Activated naive CD8-positive, alpha-beta T cell treated with anti-CD3 and anti-CD28 coated beads, Interleukin-2, amount 10 ng/mL, durations not matched to agents 7 days and 5 days (primary cell): Measurements from ENCODE around the gene HTR4. TPM values are rescaled to one million over a fixed set of nuclear protein-coding genes. Genes with fewer than 3 reads are reported as not detected.

Experiments used
- ATAC-seq: fragments of 150-1000 bp; cut with Tn5 transposase; one replicate; pipeline ENCODE4 v1.10.0; 2021; ENCODE audit warnings: low read depth, moderate library complexity
- POLR2A ChIA-PET: fragments of 350-600 bp; sonication (Branson Sonifier 250); formaldehyde crosslinking; loops from one replicate; lab custom pipeline; 2021; ENCODE audit warnings: antibody characterized with exemption; lab: Charles Lee
- DNase-seq: peaks from one replicate; pipeline ENCODE4 v3.0.0; 2021
- H3K27ac Mint-ChIP-seq: one replicate; pipeline ENCODE4 v1.8.0; 2022; ENCODE audit warnings: mild to moderate bottlenecking, mixed read lengths
- H3K27me3 Mint-ChIP-seq: one replicate; pipeline ENCODE4 v1.8.0; 2022; ENCODE audit warnings: mild to moderate bottlenecking, moderate library complexity, mixed read lengths
- H3K36me3 Mint-ChIP-seq: one replicate; pipeline ENCODE4 v1.8.0; 2021; ENCODE audit warnings: mild to moderate bottlenecking, mixed read lengths
- H3K4me1 Mint-ChIP-seq: one replicate; pipeline ENCODE4 v1.8.0; 2021; ENCODE audit warnings: mixed read lengths
- H3K4me3 Mint-ChIP-seq: one replicate; pipeline ENCODE4 v1.8.0; 2022; ENCODE audit warnings: mild to moderate bottlenecking, moderate library complexity, mixed read lengths
- H3K9me3 Mint-ChIP-seq: one replicate; pipeline ENCODE4 v1.8.0; 2021; ENCODE audit warnings: mixed read lengths
- total RNA-seq, 2 experiments: library from RNA; stranded (reverse); gene quantifications; one replicate each; pipeline ENCODE4 v1.2.3, GENCODE V29; 2021

Gene HTR4
- total RNA-seq, 2 experiments from 2014 or later, result not detected

- peaks cover 22% of the 10 kb centered on the region for H3K27me3 Mint-ChIP-seq
- no peak for DNase-seq
- no peak overlapping the region for H3K4me3 Mint-ChIP-seq
- H3K4me1 Mint-ChIP-seq, result no peaks in the 10 kb centered on the region
- no peak overlapping the region for H3K27ac Mint-ChIP-seq
- peak; percentile 50 for ATAC-seq
- H3K9me3 Mint-ChIP-seq, result no peaks in the 10 kb centered on the region
- H3K36me3 Mint-ChIP-seq, result no peaks in the 10 kb centered on the region
- POLR2A ChIA-PET, result no interaction called here
Measured at GRCh38 chr5:148458036-148458888, 196.1 kb downstream of the HTR4 start.

GRCh38 chr5:148457183-148457620 is 197.1 kb downstream of the HTR4 start:
- H3K36me3 Mint-ChIP-seq, result no peaks in the 10 kb centered on the region
- peaks cover 20% of the 10 kb centered on the region for H3K27me3 Mint-ChIP-seq
- ATAC-seq, result peak; percentile 52
- no peak overlapping the region for H3K27ac Mint-ChIP-seq
- H3K9me3 Mint-ChIP-seq, result no peaks in the 10 kb centered on the region
- POLR2A ChIA-PET, result no interaction called here
- H3K4me3 Mint-ChIP-seq, result no peak overlapping the region
- H3K4me1 Mint-ChIP-seq, result no peaks in the 10 kb centered on the region
- DNase-seq, result no peak

- H3K27ac Mint-ChIP-seq, result no peak overlapping the region
- peaks cover 7% of the 10 kb centered on the region for H3K27me3 Mint-ChIP-seq
- no peaks in the 10 kb centered on the region for H3K36me3 Mint-ChIP-seq
- H3K9me3 Mint-ChIP-seq, result no peaks in the 10 kb centered on the region
- no peak overlapping the region for H3K4me3 Mint-ChIP-seq
- DNase-seq (no peak), ATAC-seq (no peak)
- POLR2A ChIA-PET, result no interaction called here
- H3K4me1 Mint-ChIP-seq, result no peaks in the 10 kb centered on the region
Measured at GRCh38 chr5:148455185-148455584, 199.1 kb downstream of the HTR4 start.

GRCh38 chr5:148454576-148454975 is 199.8 kb downstream of the HTR4 start:
- ATAC-seq (no peak), DNase-seq (no peak)
- Mint-ChIP-seq H3K9me3 (no peaks in the 10 kb centered on the region), H3K4me3 (no peak overlapping the region), H3K27me3 (peaks cover 3% of the 10 kb centered on the region), H3K4me1 (no peaks in the 10 kb centered on the region), H3K27ac (no peak overlapping the region), H3K36me3 (no peaks in the 10 kb centered on the region)
- POLR2A ChIA-PET, result no interaction called here

- POLR2A ChIA-PET, result no interaction called here
- ATAC-seq (no peak), DNase-seq (no peak)
- no peak overlapping the region for H3K4me3 Mint-ChIP-seq
- no peaks in the 10 kb centered on the region for H3K36me3 Mint-ChIP-seq
- H3K27me3 Mint-ChIP-seq, result no peaks in the 10 kb centered on the region
- H3K9me3 Mint-ChIP-seq, result no peaks in the 10 kb centered on the region
- H3K27ac Mint-ChIP-seq, result no peak overlapping the region
- no peaks in the 10 kb centered on the region for H3K4me1 Mint-ChIP-seq
Measured at GRCh38 chr5:148452499-148453193, 201.7 kb downstream of the HTR4 start.

GRCh38 chr5:148446611-148447010 is 207.7 kb downstream of the HTR4 start:
- no peaks in the 10 kb centered on the region for H3K4me1 Mint-ChIP-seq
- no peak overlapping the region for H3K4me3 Mint-ChIP-seq
- H3K27me3 Mint-ChIP-seq, result no peaks in the 10 kb centered on the region
- POLR2A ChIA-PET, result no interaction called here
- DNase-seq (no peak), ATAC-seq (no peak)
- no peak overlapping the region for H3K27ac Mint-ChIP-seq
- H3K9me3 Mint-ChIP-seq, result no peaks in the 10 kb centered on the region
- H3K36me3 Mint-ChIP-seq, result peaks cover 2% of the 10 kb centered on the region

GRCh38 chr5:148445578-148445977 is 208.7 kb downstream of the HTR4 start:
- DNase-seq (no peak), ATAC-seq (no peak)
- no peaks in the 10 kb centered on the region for H3K4me1 Mint-ChIP-seq
- H3K4me3 Mint-ChIP-seq, result no peak overlapping the region
- H3K9me3 Mint-ChIP-seq, result no peaks in the 10 kb centered on the region
- no peaks in the 10 kb centered on the region for H3K27me3 Mint-ChIP-seq
- H3K27ac Mint-ChIP-seq, result no peak overlapping the region
- POLR2A ChIA-PET, result no interaction called here
- peaks cover 5% of the 10 kb centered on the region for H3K36me3 Mint-ChIP-seq

GRCh38 chr5:148443998-148444397 is 210.3 kb downstream of the HTR4 start:
- Mint-ChIP-seq H3K9me3 (no peaks in the 10 kb centered on the region), H3K4me3 (no peak overlapping the region), H3K27ac (no peak overlapping the region), H3K4me1 (no peaks in the 10 kb centered on the region), H3K36me3 (peaks cover 6% of the 10 kb centered on the region), H3K27me3 (no peaks in the 10 kb centered on the region)
- DNase-seq, result no peak
- POLR2A ChIA-PET, result interaction anchor here (1.2 kb wide), 1 partner anchor 287 kb away, joined by 3 read pairs; no protein-coding TSS in a partner anchor
- peak; percentile 61 for ATAC-seq

GRCh38 chr5:148443241-148443640 is 211.1 kb downstream of the HTR4 start:
- no peaks in the 10 kb centered on the region for H3K4me1 Mint-ChIP-seq
- DNase-seq (no peak), ATAC-seq (no peak)
- peaks cover 7% of the 10 kb centered on the region for H3K36me3 Mint-ChIP-seq
- H3K4me3 Mint-ChIP-seq, result no peak overlapping the region
- no peaks in the 10 kb centered on the region for H3K27me3 Mint-ChIP-seq
- no peaks in the 10 kb centered on the region for H3K9me3 Mint-ChIP-seq
- no peak overlapping the region for H3K27ac Mint-ChIP-seq
- POLR2A ChIA-PET, result no interaction called here

- H3K9me3 Mint-ChIP-seq, result no peaks in the 10 kb centered on the region
- ATAC-seq (no peak), DNase-seq (no peak)
- H3K27me3 Mint-ChIP-seq, result no peaks in the 10 kb centered on the region
- POLR2A ChIA-PET, result no interaction called here
- H3K4me3 Mint-ChIP-seq, result no peak overlapping the region
- H3K36me3 Mint-ChIP-seq, result peaks cover 8% of the 10 kb centered on the region
- no peak overlapping the region for H3K27ac Mint-ChIP-seq
- H3K4me1 Mint-ChIP-seq, result no peaks in the 10 kb centered on the region
Measured at GRCh38 chr5:148438933-148439332, 215.4 kb downstream of the HTR4 start.

- no peak overlapping the region for H3K27ac Mint-ChIP-seq
- POLR2A ChIA-PET, result no interaction called here
- ATAC-seq, result no peak
- no peaks in the 10 kb centered on the region for H3K27me3 Mint-ChIP-seq
- no peak overlapping the region for H3K4me3 Mint-ChIP-seq
- no peak for DNase-seq
- H3K4me1 Mint-ChIP-seq, result no peaks in the 10 kb centered on the region
- no peaks in the 10 kb centered on the region for H3K9me3 Mint-ChIP-seq
- H3K36me3 Mint-ChIP-seq, result peaks cover 16% of the 10 kb centered on the region
Measured at GRCh38 chr5:148437249-148437648, 217.1 kb downstream of the HTR4 start.

- no peak for DNase-seq
- Mint-ChIP-seq H3K4me1 (no peaks in the 10 kb centered on the region), H3K36me3 (peaks cover 21% of the 10 kb centered on the region), H3K9me3 (no peaks in the 10 kb centered on the region), H3K4me3 (no peak overlapping the region), H3K27me3 (no peaks in the 10 kb centered on the region), H3K27ac (no peak overlapping the region)
- POLR2A ChIA-PET, result no interaction called here
- ATAC-seq, result no peak
Measured at GRCh38 chr5:148436029-148436428, 218.3 kb downstream of the HTR4 start.

GRCh38 chr5:148433826-148434225 is 220.5 kb downstream of the HTR4 start:
- DNase-seq, result no peak
- peaks cover 4% of the 10 kb centered on the region for H3K4me1 Mint-ChIP-seq
- H3K4me3 Mint-ChIP-seq, result no peak overlapping the region
- peaks cover 1% of the 10 kb centered on the region for H3K9me3 Mint-ChIP-seq
- H3K36me3 Mint-ChIP-seq, result peaks cover 21% of the 10 kb centered on the region
- POLR2A ChIA-PET, result no interaction called here
- no peaks in the 10 kb centered on the region for H3K27me3 Mint-ChIP-seq
- no peak for ATAC-seq
- H3K27ac Mint-ChIP-seq, result no peak overlapping the region
